WTC11 (cell line): ENCODE data around the gene NTN1. TPM values are rescaled to one million over a fixed set of nuclear protein-coding genes. Genes with fewer than 3 reads are reported as not detected.

Experiments
- ATAC-seq: fragments of 200-7000 bp; cut with Tn5 transposase; 2 replicates; pipeline ENCODE4 v1.10.0; 2021; ENCODE audit warnings: mild to moderate bottlenecking, moderate library complexity
- CTCF ChIA-PET: fragments of 300-600 bp; sonication (Branson Sonifier 250); formaldehyde crosslinking; loops from one replicate; lab custom pipeline; 2021; ENCODE audit warnings: antibody characterized with exemption; lab: Charles Lee
- POLR2A ChIA-PET: fragments of 350-600 bp; sonication (Branson Sonifier 250); formaldehyde crosslinking; loops from one replicate; lab custom pipeline; 2021; ENCODE audit warnings: antibody characterized with exemption; lab: Charles Lee
- DNase-seq: peaks from one replicate; pipeline ENCODE4 v3.0.0; 2021; ENCODE audit warnings: low spot score
- H3K27ac Mint-ChIP-seq: 2 replicates; pipeline ENCODE4 v1.8.0; 2021; ENCODE audit warnings: mixed read lengths
- H3K27me3 Mint-ChIP-seq: 2 replicates; pipeline ENCODE4 v1.8.0; 2021; ENCODE audit warnings: low read depth, mild to moderate bottlenecking, moderate library complexity, mixed read lengths
- H3K36me3 Mint-ChIP-seq: 2 replicates; pipeline ENCODE4 v1.8.0; 2021; ENCODE audit warnings: mixed read lengths
- H3K4me1 Mint-ChIP-seq: 2 replicates; pipeline ENCODE4 v1.8.0; 2022; ENCODE audit warnings: mixed read lengths
- H3K4me3 Mint-ChIP-seq: 2 replicates; pipeline ENCODE4 v1.8.0; 2021; ENCODE audit warnings: mild to moderate bottlenecking, moderate library complexity, mixed read lengths
- H3K9me3 Mint-ChIP-seq: 2 replicates; pipeline ENCODE4 v1.8.0; 2021; ENCODE audit warnings: mixed read lengths
- CREB1 ChIP-seq: sonication (generic); formaldehyde crosslinking; IDR thresholded peaks from 2 replicates; pipeline ENCODE4 v1.8.0; 2023; ENCODE audit warnings: mild to moderate bottlenecking, missing genetic modification reagents
- ELF4 ChIP-seq: sonication (generic); formaldehyde crosslinking; IDR thresholded peaks from 2 replicates; pipeline ENCODE4 v1.8.1; 2022; ENCODE audit warnings: low read depth, mild to moderate bottlenecking, moderate library complexity, missing genetic modification reagents
- ESRRA ChIP-seq: sonication (generic); formaldehyde crosslinking; IDR thresholded peaks from 2 replicates; pipeline ENCODE4 v1.8.1; 2022; ENCODE audit warnings: mild to moderate bottlenecking, missing genetic modification reagents, borderline replicate concordance
- GTF2I ChIP-seq: fragments of 250-450 bp; sonication (Bioruptor Pico); conservative IDR thresholded peaks from 2 replicates; pipeline ENCODE4 v1.4.0; 2021; ENCODE audit warnings: mild to moderate bottlenecking
- NFE2L1 ChIP-seq: sonication (generic); formaldehyde crosslinking; IDR thresholded peaks from 2 replicates; pipeline ENCODE4 v1.8.1; 2023; ENCODE audit warnings: missing genetic modification reagents
- NR3C1 ChIP-seq: sonication (generic); formaldehyde crosslinking; conservative IDR thresholded peaks from 2 replicates; pipeline ENCODE4 v1.8.1; 2023; ENCODE audit warnings: low read depth, mild to moderate bottlenecking, missing genetic modification reagents
- ZNF121 ChIP-seq: sonication (generic); formaldehyde crosslinking; IDR thresholded peaks from 2 replicates; pipeline ENCODE4 v1.8.0; 2023; ENCODE audit warnings: missing genetic modification reagents
- ZNF219 ChIP-seq: sonication (generic); formaldehyde crosslinking; IDR thresholded peaks from 2 replicates; pipeline ENCODE4 v1.8.0; 2023; ENCODE audit warnings: missing genetic modification reagents, mild to moderate bottlenecking, borderline replicate concordance
- ZNF317 ChIP-seq: sonication (generic); formaldehyde crosslinking; IDR thresholded peaks from 2 replicates; pipeline ENCODE4 v1.8.1; 2023; ENCODE audit warnings: low read depth, mild to moderate bottlenecking, moderate library complexity, missing genetic modification reagents, borderline replicate concordance
- total RNA-seq: library from RNA; stranded (reverse); gene quantifications from 3 replicates; pipeline ENCODE4 v1.2.3, GENCODE V29; 2021
- TF ChIP-seq, protein P1 (sequence below): fragments of 250-450 bp; sonication (Bioruptor Pico); IDR thresholded peaks from 2 replicates; pipeline ENCODE4 v1.9.0; 2021; ENCODE audit warnings: mild to moderate bottlenecking
- TF ChIP-seq, protein P2 (sequence below): fragments of 200-600 bp; IDR thresholded peaks from 2 replicates; pipeline ENCODE4 v1.8.0; 2022; ENCODE audit warnings: antibody characterized with exemption
- TF ChIP-seq, protein P3 (sequence below): sonication (generic); formaldehyde crosslinking; IDR thresholded peaks from 2 replicates; pipeline ENCODE4 v1.8.1; 2022; ENCODE audit warnings: low read depth, mild to moderate bottlenecking, moderate library complexity, missing genetic modification reagents, borderline replicate concordance
- TF ChIP-seq, protein P4 (sequence below): sonication (generic); formaldehyde crosslinking; IDR thresholded peaks from 2 replicates; pipeline ENCODE4 v1.8.1; 2022; ENCODE audit warnings: mild to moderate bottlenecking, moderate library complexity, missing genetic modification reagents
- TF ChIP-seq, protein P5 (sequence below): sonication (generic); formaldehyde crosslinking; IDR thresholded peaks from 2 replicates; pipeline ENCODE4 v1.8.1; 2023; ENCODE audit warnings: mild to moderate bottlenecking, missing genetic modification reagents, moderate library complexity
- TF ChIP-seq, protein P6 (sequence below): sonication (generic); formaldehyde crosslinking; IDR thresholded peaks from 2 replicates; pipeline ENCODE4 v1.8.0; 2022; ENCODE audit warnings: mild to moderate bottlenecking, missing genetic modification reagents

Gene NTN1
- total RNA-seq, 1 experiment from 2014 or later: 5.5 TPM

DNA sequence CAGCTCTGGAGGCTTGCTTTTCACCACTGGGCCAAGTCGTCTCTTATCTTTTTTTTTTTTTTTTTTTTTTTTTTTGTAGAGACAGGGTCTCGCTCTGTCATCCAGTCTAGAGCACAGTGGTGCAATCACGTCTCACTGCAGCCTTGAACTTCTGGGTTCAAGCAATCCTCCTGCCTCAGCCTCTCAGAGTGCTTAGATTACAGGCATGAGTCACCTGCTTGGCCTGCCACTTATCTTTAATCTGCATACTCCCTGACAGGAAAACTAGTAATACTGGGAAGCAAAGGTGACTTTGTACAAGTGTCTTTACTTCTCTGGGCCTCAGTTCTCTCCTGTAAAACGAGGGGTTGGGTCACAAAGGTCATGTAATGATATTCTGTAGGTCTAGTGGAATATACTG is 15.0 kb downstream of the NTN1 start (continued):
- TF ChIP-seq, protein P1, sequence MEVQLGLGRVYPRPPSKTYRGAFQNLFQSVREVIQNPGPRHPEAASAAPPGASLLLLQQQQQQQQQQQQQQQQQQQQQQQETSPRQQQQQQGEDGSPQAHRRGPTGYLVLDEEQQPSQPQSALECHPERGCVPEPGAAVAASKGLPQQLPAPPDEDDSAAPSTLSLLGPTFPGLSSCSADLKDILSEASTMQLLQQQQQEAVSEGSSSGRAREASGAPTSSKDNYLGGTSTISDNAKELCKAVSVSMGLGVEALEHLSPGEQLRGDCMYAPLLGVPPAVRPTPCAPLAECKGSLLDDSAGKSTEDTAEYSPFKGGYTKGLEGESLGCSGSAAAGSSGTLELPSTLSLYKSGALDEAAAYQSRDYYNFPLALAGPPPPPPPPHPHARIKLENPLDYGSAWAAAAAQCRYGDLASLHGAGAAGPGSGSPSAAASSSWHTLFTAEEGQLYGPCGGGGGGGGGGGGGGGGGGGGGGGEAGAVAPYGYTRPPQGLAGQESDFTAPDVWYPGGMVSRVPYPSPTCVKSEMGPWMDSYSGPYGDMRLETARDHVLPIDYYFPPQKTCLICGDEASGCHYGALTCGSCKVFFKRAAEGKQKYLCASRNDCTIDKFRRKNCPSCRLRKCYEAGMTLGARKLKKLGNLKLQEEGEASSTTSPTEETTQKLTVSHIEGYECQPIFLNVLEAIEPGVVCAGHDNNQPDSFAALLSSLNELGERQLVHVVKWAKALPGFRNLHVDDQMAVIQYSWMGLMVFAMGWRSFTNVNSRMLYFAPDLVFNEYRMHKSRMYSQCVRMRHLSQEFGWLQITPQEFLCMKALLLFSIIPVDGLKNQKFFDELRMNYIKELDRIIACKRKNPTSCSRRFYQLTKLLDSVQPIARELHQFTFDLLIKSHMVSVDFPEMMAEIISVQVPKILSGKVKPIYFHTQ (CRISPR knock-in tag): no peak
- TF ChIP-seq ZNF121 (CRISPR knock-in tag) (no peak), ZNF219 (no peak), ESRRA (CRISPR knock-in tag) (no peak), ELF4 (CRISPR knock-in tag) (no peak)

DNA sequence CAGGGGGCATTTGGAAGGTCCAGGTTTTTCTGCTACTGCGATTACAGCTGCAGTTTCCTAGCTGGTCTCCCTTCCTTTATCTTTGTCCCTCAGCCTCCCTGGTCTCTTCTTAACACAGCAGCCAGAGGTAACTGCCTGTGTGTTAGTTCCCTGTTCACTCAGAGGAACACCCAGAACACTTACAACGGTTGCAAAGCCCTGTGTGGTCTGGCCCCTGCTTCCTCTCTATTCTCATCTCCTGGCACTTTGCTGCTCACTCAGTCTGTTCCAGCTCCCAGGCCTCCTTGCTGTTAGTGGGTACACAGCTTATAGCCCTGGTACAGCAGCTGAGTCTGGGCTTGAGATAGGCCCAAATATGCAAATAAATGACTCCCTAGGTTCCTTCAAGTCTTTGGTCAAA is 16.4 kb downstream of the NTN1 start:
- DNase-seq: no peak
- Mint-ChIP-seq H3K4me3 (no peak overlapping the region), H3K9me3 (peaks cover 30% of the 10 kb centered on the region), H3K27me3 (no peaks in the 10 kb centered on the region; the same call in 1 of the 2 replicates), H3K4me1 (no peaks in the 10 kb centered on the region), H3K27ac (no peak overlapping the region), H3K36me3 (peaks cover 21% of the 10 kb centered on the region)
- CTCF ChIA-PET: interaction anchor here (0.5 kb wide), 1 partner anchor 12 kb away, joined by 4 read pairs; no protein-coding TSS in a partner anchor
- no peak for TF ChIP-seq ESRRA (CRISPR knock-in tag)
- TF ChIP-seq, protein P2, sequence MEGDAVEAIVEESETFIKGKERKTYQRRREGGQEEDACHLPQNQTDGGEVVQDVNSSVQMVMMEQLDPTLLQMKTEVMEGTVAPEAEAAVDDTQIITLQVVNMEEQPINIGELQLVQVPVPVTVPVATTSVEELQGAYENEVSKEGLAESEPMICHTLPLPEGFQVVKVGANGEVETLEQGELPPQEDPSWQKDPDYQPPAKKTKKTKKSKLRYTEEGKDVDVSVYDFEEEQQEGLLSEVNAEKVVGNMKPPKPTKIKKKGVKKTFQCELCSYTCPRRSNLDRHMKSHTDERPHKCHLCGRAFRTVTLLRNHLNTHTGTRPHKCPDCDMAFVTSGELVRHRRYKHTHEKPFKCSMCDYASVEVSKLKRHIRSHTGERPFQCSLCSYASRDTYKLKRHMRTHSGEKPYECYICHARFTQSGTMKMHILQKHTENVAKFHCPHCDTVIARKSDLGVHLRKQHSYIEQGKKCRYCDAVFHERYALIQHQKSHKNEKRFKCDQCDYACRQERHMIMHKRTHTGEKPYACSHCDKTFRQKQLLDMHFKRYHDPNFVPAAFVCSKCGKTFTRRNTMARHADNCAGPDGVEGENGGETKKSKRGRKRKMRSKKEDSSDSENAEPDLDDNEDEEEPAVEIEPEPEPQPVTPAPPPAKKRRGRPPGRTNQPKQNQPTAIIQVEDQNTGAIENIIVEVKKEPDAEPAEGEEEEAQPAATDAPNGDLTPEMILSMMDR: no peak
- no peak for TF ChIP-seq NFE2L1 (CRISPR knock-in tag)
- TF ChIP-seq GTF2I: no peak
- TF ChIP-seq, protein P3, sequence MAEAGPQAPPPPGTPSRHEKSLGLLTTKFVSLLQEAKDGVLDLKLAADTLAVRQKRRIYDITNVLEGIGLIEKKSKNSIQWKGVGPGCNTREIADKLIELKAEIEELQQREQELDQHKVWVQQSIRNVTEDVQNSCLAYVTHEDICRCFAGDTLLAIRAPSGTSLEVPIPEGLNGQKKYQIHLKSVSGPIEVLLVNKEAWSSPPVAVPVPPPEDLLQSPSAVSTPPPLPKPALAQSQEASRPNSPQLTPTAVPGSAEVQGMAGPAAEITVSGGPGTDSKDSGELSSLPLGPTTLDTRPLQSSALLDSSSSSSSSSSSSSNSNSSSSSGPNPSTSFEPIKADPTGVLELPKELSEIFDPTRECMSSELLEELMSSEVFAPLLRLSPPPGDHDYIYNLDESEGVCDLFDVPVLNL (CRISPR knock-in tag): no peak
- TF ChIP-seq, protein P4, sequence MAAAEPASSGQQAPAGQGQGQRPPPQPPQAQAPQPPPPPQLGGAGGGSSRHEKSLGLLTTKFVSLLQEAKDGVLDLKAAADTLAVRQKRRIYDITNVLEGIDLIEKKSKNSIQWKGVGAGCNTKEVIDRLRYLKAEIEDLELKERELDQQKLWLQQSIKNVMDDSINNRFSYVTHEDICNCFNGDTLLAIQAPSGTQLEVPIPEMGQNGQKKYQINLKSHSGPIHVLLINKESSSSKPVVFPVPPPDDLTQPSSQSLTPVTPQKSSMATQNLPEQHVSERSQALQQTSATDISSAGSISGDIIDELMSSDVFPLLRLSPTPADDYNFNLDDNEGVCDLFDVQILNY (CRISPR knock-in tag): no peak
- TF ChIP-seq, protein P5, sequence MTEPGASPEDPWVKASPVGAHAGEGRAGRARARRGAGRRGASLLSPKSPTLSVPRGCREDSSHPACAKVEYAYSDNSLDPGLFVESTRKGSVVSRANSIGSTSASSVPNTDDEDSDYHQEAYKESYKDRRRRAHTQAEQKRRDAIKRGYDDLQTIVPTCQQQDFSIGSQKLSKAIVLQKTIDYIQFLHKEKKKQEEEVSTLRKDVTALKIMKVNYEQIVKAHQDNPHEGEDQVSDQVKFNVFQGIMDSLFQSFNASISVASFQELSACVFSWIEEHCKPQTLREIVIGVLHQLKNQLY (CRISPR knock-in tag): no peak
- no peak for ATAC-seq
- POLR2A ChIA-PET: no interaction called here

DNA sequence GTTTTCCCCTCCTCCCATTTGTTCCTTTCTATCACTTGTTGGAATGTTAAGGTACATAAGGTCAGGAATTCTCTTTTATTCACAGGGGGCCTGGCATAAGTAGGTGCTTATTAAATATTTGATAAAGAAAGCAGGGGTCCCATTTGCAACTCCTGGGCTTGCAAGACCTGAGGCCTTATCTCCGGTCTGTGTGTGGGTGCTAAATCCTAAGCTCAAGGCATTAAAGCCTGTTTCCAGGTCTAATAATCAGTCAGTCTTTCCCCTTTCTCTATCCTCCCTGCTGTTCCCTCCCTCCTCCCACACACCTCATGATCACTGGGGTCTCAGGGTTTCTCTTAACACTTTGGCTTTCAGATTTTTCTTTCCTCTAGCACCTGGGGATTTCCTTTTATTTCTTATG is 17.1 kb downstream of the NTN1 start:
- Mint-ChIP-seq H3K36me3 (peaks cover 21% of the 10 kb centered on the region), H3K4me3 (no peak overlapping the region), H3K9me3 (peaks cover 30% of the 10 kb centered on the region), H3K4me1 (no peaks in the 10 kb centered on the region), H3K27ac (no peak overlapping the region), H3K27me3 (no peaks in the 10 kb centered on the region; the same call in 1 of the 2 replicates)
- ChIA-PET POLR2A (no interaction called here), CTCF (no interaction called here)
- ATAC-seq: no peak
- TF ChIP-seq ZNF317 (CRISPR knock-in tag) (no peak), CREB1 (no peak), NR3C1 (CRISPR knock-in tag) (no peak)
- TF ChIP-seq, protein P6, sequence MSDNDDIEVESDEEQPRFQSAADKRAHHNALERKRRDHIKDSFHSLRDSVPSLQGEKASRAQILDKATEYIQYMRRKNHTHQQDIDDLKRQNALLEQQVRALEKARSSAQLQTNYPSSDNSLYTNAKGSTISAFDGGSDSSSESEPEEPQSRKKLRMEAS (CRISPR knock-in tag): no peak
- no peak for DNase-seq
